ENCODE measurements around the gene HEATR9.

HEATR9 gene

GRCh38 chr17:35868737-35869136 lies at the start of gene HEATR9:
Gene HEATR9, minus strand, starts transcription at chr17:35868891. Its CDS starts 149 bp downstream, at chr17:35868742.
- TF ChIP-seq, protein P1, sequence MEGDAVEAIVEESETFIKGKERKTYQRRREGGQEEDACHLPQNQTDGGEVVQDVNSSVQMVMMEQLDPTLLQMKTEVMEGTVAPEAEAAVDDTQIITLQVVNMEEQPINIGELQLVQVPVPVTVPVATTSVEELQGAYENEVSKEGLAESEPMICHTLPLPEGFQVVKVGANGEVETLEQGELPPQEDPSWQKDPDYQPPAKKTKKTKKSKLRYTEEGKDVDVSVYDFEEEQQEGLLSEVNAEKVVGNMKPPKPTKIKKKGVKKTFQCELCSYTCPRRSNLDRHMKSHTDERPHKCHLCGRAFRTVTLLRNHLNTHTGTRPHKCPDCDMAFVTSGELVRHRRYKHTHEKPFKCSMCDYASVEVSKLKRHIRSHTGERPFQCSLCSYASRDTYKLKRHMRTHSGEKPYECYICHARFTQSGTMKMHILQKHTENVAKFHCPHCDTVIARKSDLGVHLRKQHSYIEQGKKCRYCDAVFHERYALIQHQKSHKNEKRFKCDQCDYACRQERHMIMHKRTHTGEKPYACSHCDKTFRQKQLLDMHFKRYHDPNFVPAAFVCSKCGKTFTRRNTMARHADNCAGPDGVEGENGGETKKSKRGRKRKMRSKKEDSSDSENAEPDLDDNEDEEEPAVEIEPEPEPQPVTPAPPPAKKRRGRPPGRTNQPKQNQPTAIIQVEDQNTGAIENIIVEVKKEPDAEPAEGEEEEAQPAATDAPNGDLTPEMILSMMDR (IDR thresholded peaks at IDR 0.05; ENCODE audit: low read depth, low read length): no peak

GRCh38 chr17:35917519-35918213 lies 49.0 kb upstream of the HEATR9 start:
- TF ChIP-seq, protein P1 (IDR thresholded peaks at IDR 0.05; ENCODE audit: low read depth, low read length): no peak

More at GRCh38 chr17:35868737-35869136, at the start of gene HEATR9:
- H3K4me3 ChIP-seq (ENCODE audit: low read depth, low read length): no peak within 1 kb of the TSS

DNA sequence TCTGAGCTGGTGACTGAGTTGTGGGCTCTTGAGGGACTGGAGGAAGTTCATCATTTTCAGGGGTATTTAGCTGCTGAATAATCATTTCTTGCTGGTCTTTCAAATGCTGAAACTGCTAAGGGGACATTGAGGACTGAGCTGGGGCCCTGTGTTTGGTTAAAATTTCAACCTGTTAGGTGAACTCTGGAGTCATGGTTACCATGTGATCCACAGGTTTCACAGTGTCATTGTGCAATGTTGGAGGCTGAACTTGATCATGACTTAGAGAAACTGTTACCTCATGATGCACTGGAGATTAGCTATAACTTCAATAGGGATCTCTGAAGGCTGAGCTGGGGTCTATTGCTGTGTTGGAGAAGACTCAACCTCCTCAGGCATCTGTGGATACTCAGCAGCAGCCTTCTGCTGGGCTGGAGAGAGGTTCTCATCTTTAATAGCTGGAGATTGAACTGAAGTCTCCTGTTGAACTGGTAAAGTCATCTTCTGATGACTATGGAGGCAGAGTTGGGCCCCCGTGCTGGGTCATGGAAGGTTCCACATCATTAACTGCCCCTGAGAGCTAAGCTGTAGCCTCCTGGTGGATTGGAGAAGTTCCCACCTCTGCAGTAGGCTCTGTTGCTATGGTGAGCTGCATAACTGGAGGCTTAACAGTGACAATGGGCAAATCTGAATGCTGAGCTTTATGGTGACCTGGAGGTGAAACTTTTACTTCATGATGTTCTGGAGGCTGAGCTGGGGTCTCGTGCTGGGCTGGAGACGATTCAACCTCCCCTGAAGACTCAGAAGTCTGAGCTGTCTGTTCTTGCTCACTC lies 46.7 kb upstream of the HEATR9 start:
- H3K4me3 ChIP-seq (ENCODE audit: low read depth, low read length): no peak overlapping the region
- TF ChIP-seq, protein P1 (IDR thresholded peaks at IDR 0.05; ENCODE audit: low read depth, low read length): no peak

More at GRCh38 chr17:35917519-35918213, 49.0 kb upstream of the HEATR9 start:
- H3K4me3 ChIP-seq (ENCODE audit: low read depth, low read length): no peak overlapping the region

GRCh38 chr17:35914354-35914753 lies 45.7 kb upstream of the HEATR9 start:
- no peak overlapping the region for H3K4me3 ChIP-seq (ENCODE audit: low read depth, low read length)
- TF ChIP-seq, protein P1 (IDR thresholded peaks at IDR 0.05; ENCODE audit: low read depth, low read length): no peak

- H3K4me3 ChIP-seq (ENCODE audit: low read depth, low read length): no peak overlapping the region
- TF ChIP-seq, protein P1 (IDR thresholded peaks at IDR 0.05; ENCODE audit: low read depth, low read length): no peak
These were observed 44.9 kb upstream of the HEATR9 start for GRCh38 chr17:35913609-35914008.

- H3K4me3 ChIP-seq (ENCODE audit: low read depth, low read length): no peak overlapping the region
- TF ChIP-seq, protein P1 (IDR thresholded peaks at IDR 0.05; ENCODE audit: low read depth, low read length): no peak
These were observed 44.3 kb upstream of the HEATR9 start for GRCh38 chr17:35912942-35913341.

Data from WI38 (cell line).